NCI-H345 treated with DMSO at 0.1 percent for 48 hours (cell line): ENCODE measurements around the gene ALDH1B1.

Source experiments
- DNase-seq: peaks from one replicate; lab custom pipeline; 2025; ENCODE audit not compliant: unreplicated experiment; lab: John Stamatoyannopoulos, UW

Gene ALDH1B1

GRCh38 chr9:38413283-38413682 lies 20.8 kb downstream of the ALDH1B1 start:
- no peak for DNase-seq

DNA sequence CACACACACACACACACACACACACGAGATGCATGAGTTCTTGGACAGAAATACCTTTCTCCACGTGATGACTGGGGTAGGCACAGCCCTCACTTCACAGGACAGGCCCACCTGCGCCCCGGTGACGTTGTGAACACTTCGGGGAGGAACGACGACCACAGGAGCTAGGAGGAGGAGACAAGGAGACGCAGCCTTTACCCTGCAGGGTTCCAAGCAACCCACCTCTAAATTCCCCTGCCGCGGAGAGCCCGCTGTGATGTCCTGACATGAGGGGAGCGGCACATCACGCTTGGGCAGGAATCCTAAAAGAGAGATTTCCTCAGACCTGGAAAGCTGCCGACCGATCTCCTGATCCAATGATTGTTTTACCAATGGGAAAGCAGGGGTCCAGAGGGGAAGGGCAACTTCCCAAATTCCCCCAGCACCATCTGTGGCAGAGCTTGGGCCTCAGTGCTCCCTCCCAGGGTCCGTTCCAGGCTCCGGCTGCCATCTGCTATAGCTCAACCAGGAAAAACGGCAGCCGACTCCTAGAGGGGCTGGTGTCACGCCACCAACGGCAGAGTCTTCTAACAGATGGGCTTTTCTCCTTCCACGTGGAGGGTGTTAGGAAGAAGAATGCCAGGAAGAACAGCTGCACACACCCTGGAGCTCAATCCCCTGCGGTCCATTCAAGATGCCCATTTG lies 21.7 kb downstream of the ALDH1B1 start:
- DNase-seq: no peak

DNA sequence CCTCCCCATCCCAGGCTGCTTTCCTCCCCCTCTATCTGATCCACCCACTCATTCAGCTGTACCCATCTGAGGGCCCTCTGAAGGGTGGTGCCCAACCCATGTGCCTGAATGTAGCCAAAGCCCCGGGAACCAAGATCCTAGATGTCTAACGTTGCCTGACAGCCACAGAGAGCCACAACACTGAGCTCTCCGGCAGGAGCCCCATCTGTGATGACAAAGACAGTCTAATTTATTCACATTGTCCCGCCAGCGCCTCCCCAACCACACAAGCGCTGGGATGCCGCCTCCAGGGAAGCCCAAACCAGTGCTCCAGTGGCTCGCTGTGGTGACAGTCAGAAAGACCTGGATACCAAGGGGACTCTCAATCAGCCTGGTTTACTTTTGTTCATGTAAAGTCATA lies 23.4 kb downstream of the ALDH1B1 start:
- DNase-seq: no peak

- no peak for DNase-seq
Observed at GRCh38 chr9:38416461-38416860, 24.0 kb downstream of the ALDH1B1 start.

DNA sequence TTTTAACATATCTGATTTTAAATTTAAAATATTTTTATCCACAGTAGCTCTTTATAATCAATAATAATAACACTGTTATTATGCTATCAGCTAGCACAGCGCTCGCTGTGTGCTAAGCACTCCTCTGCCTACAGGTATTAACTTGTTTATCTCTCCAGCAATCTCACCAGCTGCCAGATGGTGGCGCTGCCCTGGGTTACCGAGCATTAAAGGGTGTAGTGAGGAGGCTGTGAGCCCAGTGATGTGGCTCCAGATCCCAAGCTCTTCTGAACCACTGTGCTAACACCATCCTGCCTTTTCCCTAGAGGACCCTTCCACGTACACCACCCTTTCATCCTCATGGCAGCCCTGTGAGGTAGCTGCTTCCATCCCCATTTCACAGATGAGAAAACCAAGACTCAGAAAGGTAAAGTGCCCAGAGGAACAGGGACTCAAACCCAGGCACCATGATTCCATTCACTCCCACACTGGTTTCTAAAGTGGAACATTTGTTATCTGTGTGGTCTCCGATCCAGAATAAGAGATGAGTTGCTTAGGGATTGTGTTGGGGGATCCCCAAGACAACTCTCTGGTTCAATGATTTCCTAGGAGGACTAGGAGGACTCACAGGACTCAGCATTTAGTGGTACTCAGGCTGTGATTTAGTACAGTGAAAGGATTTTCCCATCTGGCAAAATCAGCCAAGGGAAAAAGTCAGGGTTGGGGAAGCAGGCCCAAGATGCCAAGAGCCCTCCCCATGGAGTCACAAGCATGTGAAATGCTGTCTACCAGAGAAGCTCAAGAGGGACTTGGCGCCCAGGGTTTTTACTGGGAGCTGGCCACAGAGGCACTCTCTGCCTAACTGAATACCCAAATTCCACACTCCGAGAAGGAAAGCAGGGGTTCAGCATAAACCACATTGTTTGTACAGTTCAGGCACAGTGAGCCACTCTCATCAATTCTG lies 24.8 kb downstream of the ALDH1B1 start:
- DNase-seq: no peak

DNA sequence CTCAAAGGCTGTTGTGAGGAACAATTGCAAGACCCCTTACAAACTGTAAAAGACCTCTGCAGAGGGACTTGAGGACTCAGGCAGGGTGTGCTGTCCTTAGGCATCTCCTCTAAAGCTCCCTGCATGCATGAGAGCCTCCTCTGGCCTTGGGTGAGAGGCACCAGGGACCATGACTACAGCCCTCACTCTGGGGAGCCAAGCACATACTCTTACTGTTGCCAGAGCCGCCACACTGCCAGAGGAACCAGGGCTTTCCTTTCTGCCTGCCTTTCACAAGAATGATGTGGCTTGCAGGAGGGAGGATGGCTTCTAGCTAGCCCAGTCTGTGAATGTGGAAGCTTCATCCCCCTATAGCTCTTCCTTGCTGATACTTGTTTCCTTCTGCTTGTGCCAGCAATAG lies 25.9 kb downstream of the ALDH1B1 start:
- DNase-seq: no peak

- DNase-seq: peak; percentile 8
Observed at GRCh38 chr9:38419181-38419580, 26.7 kb downstream of the ALDH1B1 start.

- DNase-seq: peak; percentile 65
Observed at GRCh38 chr9:38421498-38422211, 29.2 kb downstream of the ALDH1B1 start.

DNA sequence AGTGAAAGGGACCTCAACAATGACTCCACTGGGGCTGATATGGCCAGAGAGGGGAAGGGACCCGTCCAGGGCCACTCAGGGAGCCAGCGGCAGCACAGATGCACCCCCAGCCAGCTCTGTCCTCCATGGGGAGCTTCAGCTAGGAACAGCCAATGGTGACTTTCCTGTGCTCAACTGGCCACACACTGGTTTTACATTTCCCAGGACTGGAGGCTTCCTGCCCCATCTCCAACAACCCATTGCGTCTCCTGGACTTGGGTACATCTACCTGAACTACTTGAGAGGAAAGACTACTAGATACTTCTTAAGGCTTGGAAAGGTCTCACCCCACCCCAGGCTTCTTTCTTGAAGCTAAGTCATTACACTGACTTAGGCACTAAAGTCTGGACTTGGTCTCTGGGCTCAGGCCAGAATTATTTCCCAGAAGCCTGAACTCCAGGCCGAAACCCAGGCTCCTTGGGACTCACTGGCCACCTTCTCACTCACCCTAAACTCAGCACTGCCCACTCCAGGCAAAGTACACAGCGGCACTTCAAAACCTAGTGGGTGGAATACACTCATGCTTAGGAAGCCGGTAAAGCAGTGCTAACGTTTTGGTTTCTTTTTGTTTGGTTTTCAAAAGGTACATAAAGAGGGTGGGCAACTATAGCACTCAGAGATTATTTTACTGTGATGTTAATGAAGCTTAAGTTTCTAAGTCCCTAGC lies 30.2 kb downstream of the ALDH1B1 start:
- no peak for DNase-seq

GRCh38 chr9:38423273-38423972 lies 30.9 kb downstream of the ALDH1B1 start:
- DNase-seq: no peak

GRCh38 chr9:38423973-38424843 lies 31.7 kb downstream of the ALDH1B1 start, which contains the start of gene IGFBPL1:
TSS of gene IGFBPL1 (minus strand) at chr9:38424454. CDS start at chr9:38424424, 30 bp downstream.
- peak; percentile 64 for DNase-seq

DNA sequence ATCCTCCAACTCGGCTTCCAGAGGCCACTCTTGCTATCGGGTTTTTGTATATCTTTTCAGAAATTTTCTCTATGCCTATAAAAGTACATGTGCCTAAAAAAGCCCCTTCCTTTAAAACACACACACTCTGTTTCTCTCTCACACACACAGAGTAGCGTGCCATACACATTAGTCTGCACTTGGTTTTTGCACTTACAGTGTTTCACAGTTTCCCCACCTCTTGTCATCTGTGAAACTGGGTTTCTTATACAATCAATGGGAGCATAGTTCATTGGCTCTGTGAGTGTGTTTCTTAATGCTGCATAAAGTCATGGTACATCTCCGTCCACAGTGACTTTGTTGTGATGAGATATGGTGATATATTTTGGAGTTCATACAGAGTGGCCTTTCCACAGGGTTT lies 32.4 kb downstream of the ALDH1B1 start:
- no peak for DNase-seq

GRCh38 chr9:38428062-38428461 lies 35.6 kb downstream of the ALDH1B1 start:
- DNase-seq: no peak

DNA sequence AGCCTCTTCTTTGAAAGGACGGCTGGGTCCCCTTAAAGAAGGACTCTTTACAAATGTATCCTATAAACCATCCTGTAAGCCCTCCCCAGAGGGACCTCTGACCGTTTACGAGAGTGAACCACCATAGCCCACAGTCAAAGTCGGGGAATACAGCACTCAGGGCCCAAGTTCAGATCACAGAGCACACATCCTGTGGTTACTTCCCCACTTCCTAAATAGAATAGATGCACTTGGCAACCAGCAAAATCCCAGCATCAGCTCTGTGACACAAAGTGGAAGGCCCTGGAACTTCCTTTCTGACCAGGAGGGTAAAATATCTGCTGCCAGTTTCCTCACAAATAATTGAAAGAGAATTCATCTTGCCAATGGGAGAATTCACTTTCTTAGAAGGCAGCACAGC lies 38.6 kb downstream of the ALDH1B1 start:
- no peak for DNase-seq

- DNase-seq: peak; percentile 25
Observed at GRCh38 chr9:38432922-38433510, 40.5 kb downstream of the ALDH1B1 start.

DNA sequence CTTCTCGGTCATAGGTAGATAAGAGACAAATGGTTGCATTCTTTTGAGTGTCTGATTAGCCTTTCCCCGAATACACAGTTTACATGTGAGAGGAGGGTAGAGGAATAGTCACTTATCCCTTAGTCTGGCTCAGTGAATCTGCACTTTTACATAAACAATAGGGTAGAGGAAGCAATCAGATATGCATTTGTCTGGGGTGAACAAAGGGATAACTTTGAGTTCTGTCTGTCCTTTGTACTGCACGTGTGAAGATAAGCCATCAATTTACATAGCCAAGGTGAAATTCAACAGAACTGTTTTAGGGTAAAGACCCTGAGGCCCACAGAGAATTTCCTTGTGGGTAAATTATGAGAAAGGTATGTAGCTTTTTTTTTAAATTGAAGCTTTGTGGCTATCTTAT lies 41.9 kb downstream of the ALDH1B1 start:
- no peak for DNase-seq

DNA sequence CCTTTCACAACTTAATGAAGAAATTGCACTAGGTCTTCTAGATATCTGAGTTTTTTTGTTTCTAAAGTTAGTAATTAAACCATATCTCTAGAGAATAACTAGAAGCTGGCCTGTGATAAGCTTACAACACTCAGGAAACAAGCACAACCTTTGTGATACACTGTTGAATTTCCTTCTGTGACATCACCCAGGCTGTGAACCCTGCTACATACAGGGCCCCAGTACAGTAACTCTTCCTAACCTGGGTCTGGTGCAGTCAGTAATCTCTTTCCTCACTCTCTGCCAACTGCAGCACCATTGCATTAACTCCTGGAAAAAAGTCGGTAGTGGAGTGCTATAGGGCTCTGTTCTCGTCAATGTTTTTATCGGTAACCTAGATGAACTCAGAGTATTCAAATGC lies 42.4 kb downstream of the ALDH1B1 start:
- DNase-seq: no peak

GRCh38 chr9:38435521-38435920 lies 43.0 kb downstream of the ALDH1B1 start:
- no peak for DNase-seq

DNA sequence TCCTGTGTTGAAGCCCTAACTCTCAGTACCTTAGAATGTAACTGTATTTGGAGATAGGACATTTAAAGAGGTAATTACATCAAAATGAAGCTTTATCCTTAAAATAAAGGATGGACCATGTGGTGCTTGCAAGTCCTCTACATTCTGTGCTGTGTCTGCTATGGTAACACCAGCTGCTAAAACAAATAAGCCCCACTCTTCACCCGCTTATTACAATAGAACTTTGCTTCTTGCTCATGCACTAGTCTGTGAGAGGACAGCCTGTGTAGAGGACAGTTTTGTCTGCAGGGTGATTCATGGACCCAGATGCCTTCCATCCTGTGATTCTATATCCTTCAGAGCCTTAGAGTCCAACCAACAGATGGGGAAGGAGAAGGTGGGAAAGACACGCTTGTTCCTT lies 44.2 kb downstream of the ALDH1B1 start:
- DNase-seq: no peak
